ENCODE data around the gene LRRC59. TPM values are rescaled to one million over a fixed set of nuclear protein-coding genes. Genes with fewer than 3 reads are reported as not detected.

The LRRC59 gene
- total RNA-seq, 1 experiment from 2014 or later, result 106 TPM

DNA sequence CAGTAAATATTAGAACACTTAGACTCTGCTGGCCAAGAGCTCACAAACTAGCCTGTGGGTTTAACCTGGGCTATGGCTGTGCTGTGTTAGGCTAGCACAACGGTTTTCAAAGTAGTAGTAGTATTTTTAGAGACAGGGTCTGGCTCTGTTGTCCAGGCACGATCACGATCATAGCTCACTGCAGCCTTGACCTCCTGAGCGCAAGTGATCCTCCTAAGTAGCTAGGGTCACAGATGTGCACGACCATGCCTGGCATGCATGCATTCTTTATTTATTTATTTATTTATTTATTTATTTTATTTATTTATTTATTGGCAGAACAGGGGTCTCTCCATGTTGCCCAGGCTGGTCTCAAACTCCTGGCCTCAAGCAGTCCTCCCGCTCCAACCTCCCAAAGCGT, 34.7 kb downstream of the LRRC59 start:
- no peaks in the 10 kb centered on the region for H3K27me3 Mint-ChIP-seq (ENCODE audit: low read depth)
- H3K27me3 ChIP-seq (ENCODE audit: insufficient read depth, low read length), result no peaks in the 10 kb centered on the region
- no peaks in the 10 kb centered on the region for H3K23me2 ChIP-seq (ENCODE audit: insufficient read length, low read depth, low read length, poor library complexity, severe bottlenecking)
- no peak overlapping the region for H3K18ac ChIP-seq (ENCODE audit: insufficient read length, low read depth, low read length)
- H4K8ac ChIP-seq (replicated peaks; ENCODE audit: insufficient read length, low read depth, low read length), result no peak overlapping the region
- H3K79me2 ChIP-seq (ENCODE audit: insufficient read depth, low read length), result no peaks in the 10 kb centered on the region
- no peak overlapping the region for H3K27ac ChIP-seq (ENCODE audit: insufficient read length, low read depth, low read length)
- H3K23ac ChIP-seq (ENCODE audit: insufficient read length, low read depth, low read length), result no peak overlapping the region
- H3K9ac ChIP-seq (ENCODE audit: extremely low read depth, insufficient read length, low read length), result no peak overlapping the region
- no peak overlapping the region for H3K56ac ChIP-seq (ENCODE audit: insufficient read length, low read depth, low read length)
- DNase-seq, result no peak
- peaks cover 2% of the 10 kb centered on the region; the same call in 1 of the 2 replicates for H3K4me1 ChIP-seq (ENCODE audit: insufficient read depth, low read length)
- H3K14ac ChIP-seq (ENCODE audit: insufficient read depth, low read length), result no peak overlapping the region
- no peaks in the 10 kb centered on the region for H3K9me3 ChIP-seq (ENCODE audit: control insufficient read depth, low read depth, low read length)
- no peaks in the 10 kb centered on the region for H3K9me3 Mint-ChIP-seq
- H2BK20ac ChIP-seq (ENCODE audit: low read depth, low read length, poor library complexity, severe bottlenecking), result no peak overlapping the region
- no peak overlapping the region for H2BK5ac ChIP-seq (ENCODE audit: insufficient read length, low read length)
- H3K4me1 Mint-ChIP-seq, result peaks cover 38 to 40% of the 10 kb centered on the region in 2 experiments
- H4K20me1 ChIP-seq (ENCODE audit: control insufficient read depth, insufficient read depth, insufficient read length), result no peaks in the 10 kb centered on the region
- H3K4me2 ChIP-seq (ENCODE audit: insufficient read depth, insufficient read length, low read length), result no peak overlapping the region
- no peak overlapping the region for H3K4me3 Mint-ChIP-seq
- H2BK120ac ChIP-seq (ENCODE audit: low read depth, low read length, poor library complexity, severe bottlenecking), result no peak overlapping the region
- TF ChIP-seq, protein P1, sequence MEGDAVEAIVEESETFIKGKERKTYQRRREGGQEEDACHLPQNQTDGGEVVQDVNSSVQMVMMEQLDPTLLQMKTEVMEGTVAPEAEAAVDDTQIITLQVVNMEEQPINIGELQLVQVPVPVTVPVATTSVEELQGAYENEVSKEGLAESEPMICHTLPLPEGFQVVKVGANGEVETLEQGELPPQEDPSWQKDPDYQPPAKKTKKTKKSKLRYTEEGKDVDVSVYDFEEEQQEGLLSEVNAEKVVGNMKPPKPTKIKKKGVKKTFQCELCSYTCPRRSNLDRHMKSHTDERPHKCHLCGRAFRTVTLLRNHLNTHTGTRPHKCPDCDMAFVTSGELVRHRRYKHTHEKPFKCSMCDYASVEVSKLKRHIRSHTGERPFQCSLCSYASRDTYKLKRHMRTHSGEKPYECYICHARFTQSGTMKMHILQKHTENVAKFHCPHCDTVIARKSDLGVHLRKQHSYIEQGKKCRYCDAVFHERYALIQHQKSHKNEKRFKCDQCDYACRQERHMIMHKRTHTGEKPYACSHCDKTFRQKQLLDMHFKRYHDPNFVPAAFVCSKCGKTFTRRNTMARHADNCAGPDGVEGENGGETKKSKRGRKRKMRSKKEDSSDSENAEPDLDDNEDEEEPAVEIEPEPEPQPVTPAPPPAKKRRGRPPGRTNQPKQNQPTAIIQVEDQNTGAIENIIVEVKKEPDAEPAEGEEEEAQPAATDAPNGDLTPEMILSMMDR (conservative IDR thresholded peaks at IDR 0.05), result no peak
- H2BK15ac ChIP-seq (ENCODE audit: low read depth, low read length), result no peak overlapping the region
- H4K91ac ChIP-seq (ENCODE audit: insufficient read length, low read depth, low read length), result no peak overlapping the region
- no peak overlapping the region; a peak in 1 of 7 replicates for H3K27ac Mint-ChIP-seq
- H2AK5ac ChIP-seq (ENCODE audit: insufficient read length, low read length), result no peak overlapping the region
- WGBS (ENCODE audit: extremely low coverage, insufficient read length, low lambda C conversion rate), result no CpG with 5 or more reads among the region's 7 CpGs
- H3K79me1 ChIP-seq (ENCODE audit: insufficient read depth, low read depth, low read length, poor library complexity, severe bottlenecking), result no peaks in the 10 kb centered on the region
- H3K36me3 Mint-ChIP-seq (ENCODE audit: insufficient read depth in 1 of 3, low read depth in 3 of 3), result peaks cover 11 to 31% (median 25%) of the 10 kb centered on the region in 3 experiments
- H3K4ac ChIP-seq (ENCODE audit: low read depth, low read length), result no peak overlapping the region
- H2BK12ac ChIP-seq (ENCODE audit: insufficient read length, low read depth, low read length), result no peak overlapping the region
- no peak overlapping the region for H3T11ph ChIP-seq (ENCODE audit: low read length)
- no peak overlapping the region for H2AFZ ChIP-seq (ENCODE audit: low read length)
- H4K5ac ChIP-seq (ENCODE audit: insufficient read length, low read depth, low read length), result no peak overlapping the region
